ENCODE results near the gene MXI1. TPM values are rescaled to one million over a fixed set of nuclear protein-coding genes. Genes with fewer than 3 reads are reported as not detected.
A peak's percentile ranks its signal among the peaks of the same experiment; 100 is the strongest.

MXI1 gene
- total RNA-seq, 1 experiment from 2014 or later: 17.3 TPM

- DNase-seq (ENCODE audit: low spot score): peak; percentile 88
- TF ChIP-seq EZH2 (IDR thresholded peaks at IDR 0.05; ENCODE audit: borderline replicate concordance, low read depth, low read length, poor library complexity, severe bottlenecking): no peak
- no peak for TF ChIP-seq CTCF (conservative IDR thresholded peaks at IDR 0.05; ENCODE audit: low read depth, low read length)
- CTCF ChIA-PET: interaction anchor here (0.6 to 0.9 kb wide), 3 partner anchors 10 to 337 kb away, joined by 3 to 6 read pairs (median 5); no protein-coding TSS in a partner anchor
- Histone ChIP-seq H3K36me3 (ENCODE audit: insufficient read depth, low read length, poor library complexity, severe bottlenecking) (no peaks in the 10 kb centered on the region), H3K9me3 (ENCODE audit: low read depth, low read length, poor library complexity, severe bottlenecking) (no peaks in the 10 kb centered on the region), H3K4me3 (ENCODE audit: low read depth, low read length, poor library complexity, severe bottlenecking) (peak overlapping the region; percentile 40), H3K27me3 (replicated peaks; ENCODE audit: insufficient read depth, low read depth, low read length, poor library complexity) (no peaks in the 10 kb centered on the region), H3K4me1 (ENCODE audit: insufficient read depth, low read length, poor library complexity, severe bottlenecking) (peaks cover 15% of the 10 kb centered on the region), H3K27ac (ENCODE audit: low read depth, low read length, poor library complexity, severe bottlenecking) (no peak overlapping the region)
- no TSS peak for BruUV-seq (replicated peaks)
- POLR2A ChIA-PET (ENCODE audit: low non-redundant PET): interaction anchor here (0.5 to 1.3 kb wide), 2 partner anchors 10 to 11 kb away, joined by 3 to 4 read pairs; no protein-coding TSS in a partner anchor
- intact Hi-C loops (cut with micrococcal nuclease; ENCODE audit: unreplicated experiment): loop anchor here (2.0 kb wide), 1 partner anchor 83 kb away; no protein-coding TSS in a partner anchor
Measured at GRCh38 chr10:110221721-110222261, 14.4 kb downstream of the MXI1 start.

- H3K27ac ChIP-seq (ENCODE audit: low read depth, low read length, poor library complexity, severe bottlenecking): no peak overlapping the region
- no peaks in the 10 kb centered on the region for H3K9me3 ChIP-seq (ENCODE audit: low read depth, low read length, poor library complexity, severe bottlenecking)
- DNase-seq (ENCODE audit: low spot score): no peak
- ChIA-PET POLR2A (ENCODE audit: low non-redundant PET) (interaction anchor here (0.5 kb wide), 1 partner anchor 12 kb away, joined by 4 read pairs; no protein-coding TSS in a partner anchor), CTCF (no interaction called here)
- no peak overlapping the region for H3K4me3 ChIP-seq (ENCODE audit: low read depth, low read length, poor library complexity, severe bottlenecking)
- peaks cover 19% of the 10 kb centered on the region for H3K4me1 ChIP-seq (ENCODE audit: insufficient read depth, low read length, poor library complexity, severe bottlenecking)
- no peaks in the 10 kb centered on the region for H3K36me3 ChIP-seq (ENCODE audit: insufficient read depth, low read length, poor library complexity, severe bottlenecking)
- BruUV-seq (replicated peaks): no TSS peak
- no peaks in the 10 kb centered on the region for H3K27me3 ChIP-seq (replicated peaks; ENCODE audit: insufficient read depth, low read depth, low read length, poor library complexity)
- TF ChIP-seq CTCF (conservative IDR thresholded peaks at IDR 0.05; ENCODE audit: low read depth, low read length) (no peak), EZH2 (IDR thresholded peaks at IDR 0.05; ENCODE audit: borderline replicate concordance, low read depth, low read length, poor library complexity, severe bottlenecking) (no peak)
- intact Hi-C loops (cut with micrococcal nuclease; ENCODE audit: unreplicated experiment): no loop called here
Measured at GRCh38 chr10:110222641-110223297, 15.4 kb downstream of the MXI1 start.

GRCh38 chr10:110223298-110223925 is 16.0 kb downstream of the MXI1 start:
- CTCF ChIA-PET: no interaction called here
- intact Hi-C loops (cut with micrococcal nuclease; ENCODE audit: unreplicated experiment): no loop called here
- peaks cover 20% of the 10 kb centered on the region for H3K4me1 ChIP-seq (ENCODE audit: insufficient read depth, low read length, poor library complexity, severe bottlenecking)
- H3K9me3 ChIP-seq (ENCODE audit: low read depth, low read length, poor library complexity, severe bottlenecking): no peaks in the 10 kb centered on the region
- no peak overlapping the region for H3K4me3 ChIP-seq (ENCODE audit: low read depth, low read length, poor library complexity, severe bottlenecking)
- no peak for DNase-seq (ENCODE audit: low spot score)
- BruUV-seq (replicated peaks): no TSS peak
- no peak overlapping the region for H3K27ac ChIP-seq (ENCODE audit: low read depth, low read length, poor library complexity, severe bottlenecking)
- TF ChIP-seq EZH2 (IDR thresholded peaks at IDR 0.05; ENCODE audit: borderline replicate concordance, low read depth, low read length, poor library complexity, severe bottlenecking) (no peak), CTCF (conservative IDR thresholded peaks at IDR 0.05; ENCODE audit: low read depth, low read length) (no peak)
- H3K36me3 ChIP-seq (ENCODE audit: insufficient read depth, low read length, poor library complexity, severe bottlenecking): no peaks in the 10 kb centered on the region
- POLR2A ChIA-PET (ENCODE audit: low non-redundant PET): no interaction called here
- no peaks in the 10 kb centered on the region for H3K27me3 ChIP-seq (replicated peaks; ENCODE audit: insufficient read depth, low read depth, low read length, poor library complexity)
